Mucosa of descending colon (tissue), 3 donors: Measurements from ENCODE around the gene GPR132. TPM values are rescaled to one million over a fixed set of nuclear protein-coding genes. Genes with fewer than 3 reads are reported as not detected.
"Not testable (repeated sequence)": the region's sequence is repeated elsewhere in the genome, so short reads cannot be mapped to it uniquely, and the experiment has no call there.

Experiments used
- ATAC-seq: fragments of 200-7000 bp; cut with Tn5 transposase; one replicate; pipeline ENCODE4 v1.9.1; 2020; ENCODE audit warnings: mild to moderate bottlenecking, moderate library complexity
- DNase-seq, 3 donors: peaks; one replicate each; pipeline ENCODE4 v3.0.0-alpha.2; 2020
- H3K36me3 ChIP-seq: fragments of 200-600 bp; one replicate; pipeline ENCODE4 v1.8.0; 2021; ENCODE audit warnings: low read depth, mild to moderate bottlenecking
- H3K4me1 ChIP-seq: fragments of 200-600 bp; one replicate; pipeline ENCODE4 v1.8.0; 2021; ENCODE audit warnings: low read depth, mild to moderate bottlenecking
- H3K4me3 ChIP-seq: fragments of 200-600 bp; one replicate; pipeline ENCODE4 v1.8.0; 2021; ENCODE audit warnings: mild to moderate bottlenecking
- H3K9me3 ChIP-seq: fragments of 200-600 bp; one replicate; pipeline ENCODE4 v1.8.0; 2021; ENCODE audit warnings: mild to moderate bottlenecking
- CTCF ChIP-seq: fragments of 200-600 bp; IDR thresholded peaks from one replicate; pipeline ENCODE4 v1.8.0; 2022; ENCODE audit warnings: antibody characterized with exemption, mild to moderate bottlenecking
- intact Hi-C, 2 donors: fragments of 100-400 bp; cut with DNase I in 1 of 2; cut with micrococcal nuclease in 1 of 2; formaldehyde crosslinking; loops; one replicate each; pipeline versions ENCODE4 v1.11.0 to v1.11.1; 2022; cut with DNase I, micrococcal nuclease
- total RNA-seq, 3 donors: library from RNA; stranded (reverse); fragmentation: NEBNext Ultra II Directional in 2 of 3; extraction: Animal tissue kit (Norgen Biotek cat#: 25700) in 2 of 3; gene quantifications; one replicate each; pipeline versions ENCODE4 v1.2.1 to v1.2.4, GENCODE V29; 2021 to 2023
- donor health status: DM: no; HTN: no; CAD: no; lungs with moderate emphysema.
- donor health status: DM: no; HTN: no; CAD: no.
- donor health status: DM: no; HTN: yes; CAD: no.

Gene GPR132
- total RNA-seq, 3 donors from 2014 or later, result 1.7 to 4.0 (median 3.1) TPM

GRCh38 chr14:105064001-105064400 lies 1.2 kb downstream of the GPR132 start:
- Histone ChIP-seq H3K4me3 (no peak overlapping the region), H3K4me1 (peaks cover 4% of the 10 kb centered on the region), H3K9me3 (no peaks in the 10 kb centered on the region), H3K36me3 (no peaks in the 10 kb centered on the region)
- intact Hi-C loops, result no loop called here
- DNase-seq (peak in 1 of 3 donors; percentile 25), ATAC-seq (no peak)
- TF ChIP-seq CTCF, result no peak

- H3K4me3 ChIP-seq, H3K4me1 ChIP-seq, ATAC-seq, H3K9me3 ChIP-seq, H3K36me3 ChIP-seq, intact Hi-C loops: not testable (repeated sequence)
- peak in 1 of 3 donors; percentile 49 for DNase-seq
These were observed 1.7 kb downstream of the GPR132 start for GRCh38 chr14:105063506-105063905.

GRCh38 chr14:105063056-105063455 lies 2.2 kb downstream of the GPR132 start:
- no peaks in the 10 kb centered on the region for H3K36me3 ChIP-seq
- ATAC-seq (no peak), DNase-seq (peak in 1 of 3 donors; percentile 25)
- H3K9me3 ChIP-seq, result no peaks in the 10 kb centered on the region
- intact Hi-C loops, result no loop called here
- peaks cover 4% of the 10 kb centered on the region for H3K4me1 ChIP-seq
- TF ChIP-seq CTCF, result no peak
- no peak overlapping the region for H3K4me3 ChIP-seq

- Histone ChIP-seq H3K9me3 (no peaks in the 10 kb centered on the region), H3K4me1 (peaks cover 4% of the 10 kb centered on the region), H3K4me3 (no peak overlapping the region), H3K36me3 (no peaks in the 10 kb centered on the region)
- no peak for TF ChIP-seq CTCF
- DNase-seq (no peak), ATAC-seq (no peak)
- intact Hi-C loops, result no loop called here
These were observed 3.2 kb downstream of the GPR132 start for GRCh38 chr14:105062048-105062433.

- TF ChIP-seq CTCF, result no peak
- ATAC-seq (peak; percentile 31), DNase-seq (peak; percentile 46 to 82 (median 69))
- Histone ChIP-seq H3K9me3 (no peaks in the 10 kb centered on the region), H3K4me3 (no peak overlapping the region), H3K36me3 (no peaks in the 10 kb centered on the region), H3K4me1 (peaks cover 4% of the 10 kb centered on the region)
- intact Hi-C loops, result no loop called here
These were observed 3.7 kb downstream of the GPR132 start for GRCh38 chr14:105061428-105062047.

GRCh38 chr14:105060751-105061427 lies 4.3 kb downstream of the GPR132 start:
- Histone ChIP-seq H3K4me1 (peaks cover 4% of the 10 kb centered on the region), H3K4me3 (no peak overlapping the region), H3K9me3 (no peaks in the 10 kb centered on the region), H3K36me3 (no peaks in the 10 kb centered on the region)
- ATAC-seq (peak; percentile 36), DNase-seq (peak; percentile 35 to 79 (median 61))
- no peak for TF ChIP-seq CTCF
- intact Hi-C loops, result no loop called here
